ENCODE results near the gene TBCEL.
A peak's percentile ranks its signal among the peaks of the same experiment; 100 is the strongest.

Gene TBCEL

GRCh38 chr11:121058941-121059340 is 35.0 kb downstream of the TBCEL start:
- H4K8ac ChIP-seq (ENCODE audit: low read length) = no peak overlapping the region
- H2BK12ac ChIP-seq (ENCODE audit: low read length in 2 of 2) = no peak overlapping the region
- no peak overlapping the region for H3K9ac ChIP-seq (ENCODE audit: low read length)
- no peaks in the 10 kb centered on the region for H3K4me1 ChIP-seq (ENCODE audit: control insufficient read depth, insufficient read depth, low read depth, low read length)
- H2AK5ac ChIP-seq (ENCODE audit: low read length, severe bottlenecking) = no peak overlapping the region
- no peak overlapping the region for H3K18ac ChIP-seq (ENCODE audit: low read depth in 1 of 2, low read length in 2 of 2)
- no peak overlapping the region for H2BK15ac ChIP-seq (ENCODE audit: low read depth, poor library complexity, severe bottlenecking)
- no peak overlapping the region for H2AFZ ChIP-seq (ENCODE audit: low read depth, low read length)
- H4K91ac ChIP-seq (ENCODE audit: low read length) = no peak overlapping the region
- WGBS = 80% methylated on average over 1 of the region's 3 CpGs
- peaks cover 3% of the 10 kb centered on the region for H3K79me1 ChIP-seq (replicated peaks; ENCODE audit: low read length, poor library complexity, severe bottlenecking)
- no peak overlapping the region for H3K4ac ChIP-seq (ENCODE audit: low read depth in 1 of 2, low read length in 2 of 2)
- peaks cover 0 to 98% of the 10 kb centered on the region in 2 experiments for H3K36me3 ChIP-seq (ENCODE audit: control insufficient read depth in 1 of 2, insufficient read depth in 2 of 2, low read depth in 1 of 2, low read length in 2 of 2)
- H2BK120ac ChIP-seq (ENCODE audit: low read depth, low read length) = no peak overlapping the region
- H3K23ac ChIP-seq (ENCODE audit: low read length in 2 of 2) = no peak overlapping the region
- H3K4me3 ChIP-seq (ENCODE audit: insufficient read depth in 1 of 2, low read depth in 1 of 2, low read length in 2 of 2) = no peak overlapping the region
- no peak overlapping the region for H3K27ac ChIP-seq (ENCODE audit: low read length, poor library complexity, severe bottlenecking)
- H3K14ac ChIP-seq (ENCODE audit: low read length in 2 of 2) = no peak overlapping the region
- H3K27me3 ChIP-seq (ENCODE audit: control insufficient read depth in 1 of 2, insufficient read depth in 1 of 2, low read length in 2 of 2) = no peaks in the 10 kb centered on the region
- H3K9me3 ChIP-seq (ENCODE audit: control insufficient read depth, low read length) = no peaks in the 10 kb centered on the region
- H3K4me2 ChIP-seq (ENCODE audit: low read length, poor library complexity, severe bottlenecking) = no peak overlapping the region
- no peak for DNase-seq
- no peak overlapping the region for H2BK5ac ChIP-seq (ENCODE audit: low read depth, low read length, poor library complexity, severe bottlenecking)

- H4K8ac ChIP-seq (ENCODE audit: low read length) = no peak overlapping the region
- H3K27ac ChIP-seq (ENCODE audit: low read length, poor library complexity, severe bottlenecking) = no peak overlapping the region
- H2BK120ac ChIP-seq (ENCODE audit: low read depth, low read length) = no peak overlapping the region
Observed at GRCh38 chr11:121059605-121060004, 35.7 kb downstream of the TBCEL start.

GRCh38 chr11:121063728-121064127 is 39.8 kb downstream of the TBCEL start:
- H3K4ac ChIP-seq (ENCODE audit: low read depth in 1 of 2, low read length in 2 of 2) = no peak overlapping the region
- no peak overlapping the region for H2BK5ac ChIP-seq (ENCODE audit: low read depth, low read length, poor library complexity, severe bottlenecking)
- H3K9ac ChIP-seq (ENCODE audit: low read length) = no peak overlapping the region
- H3K27ac ChIP-seq (ENCODE audit: low read length, poor library complexity, severe bottlenecking) = no peak overlapping the region
- no peaks in the 10 kb centered on the region for H3K4me1 ChIP-seq (ENCODE audit: control insufficient read depth, insufficient read depth, low read depth, low read length)
- no peak overlapping the region for H3K4me3 ChIP-seq (ENCODE audit: insufficient read depth in 1 of 2, low read depth in 1 of 2, low read length in 2 of 2)
- H3K79me1 ChIP-seq (replicated peaks; ENCODE audit: low read length, poor library complexity, severe bottlenecking) = no peaks in the 10 kb centered on the region
- no peak overlapping the region for H3K23ac ChIP-seq (ENCODE audit: low read length in 2 of 2)
- H3K4me2 ChIP-seq (ENCODE audit: low read length, poor library complexity, severe bottlenecking) = no peak overlapping the region
- H2AFZ ChIP-seq (ENCODE audit: low read depth, low read length) = no peak overlapping the region
- no CpG with 5 or more reads among the region's 2 CpGs for WGBS
- no peak overlapping the region for H2BK15ac ChIP-seq (ENCODE audit: low read depth, poor library complexity, severe bottlenecking)
- DNase-seq = no peak
- H3K27me3 ChIP-seq (ENCODE audit: control insufficient read depth in 1 of 2, insufficient read depth in 1 of 2, low read length in 2 of 2) = no peaks in the 10 kb centered on the region
- no peak overlapping the region for H4K91ac ChIP-seq (ENCODE audit: low read length)
- H3K36me3 ChIP-seq (ENCODE audit: control insufficient read depth in 1 of 2, insufficient read depth in 2 of 2, low read depth in 1 of 2, low read length in 2 of 2) = peaks cover 2 to 95% of the 10 kb centered on the region in 2 experiments
- no peaks in the 10 kb centered on the region for H3K9me3 ChIP-seq (ENCODE audit: control insufficient read depth, low read length)
- no peak overlapping the region for H2BK12ac ChIP-seq (ENCODE audit: low read length in 2 of 2)
- H3K14ac ChIP-seq (ENCODE audit: low read length in 2 of 2) = no peak overlapping the region
- no peak overlapping the region for H2AK5ac ChIP-seq (ENCODE audit: low read length, severe bottlenecking)
- H2BK120ac ChIP-seq (ENCODE audit: low read depth, low read length) = no peak overlapping the region
- no peak overlapping the region for H4K8ac ChIP-seq (ENCODE audit: low read length)
- H3K18ac ChIP-seq (ENCODE audit: low read depth in 1 of 2, low read length in 2 of 2) = no peak overlapping the region

More at GRCh38 chr11:121059605-121060004, 35.7 kb downstream of the TBCEL start:
- H2AK5ac ChIP-seq (ENCODE audit: low read length, severe bottlenecking) = no peak overlapping the region
- no peak overlapping the region for H3K23ac ChIP-seq (ENCODE audit: low read length in 2 of 2)
- H3K9me3 ChIP-seq (ENCODE audit: control insufficient read depth, low read length) = no peaks in the 10 kb centered on the region
- H3K4ac ChIP-seq (ENCODE audit: low read depth in 1 of 2, low read length in 2 of 2) = no peak overlapping the region
- DNase-seq = peak; percentile 32
- no peak overlapping the region for H2AFZ ChIP-seq (ENCODE audit: low read depth, low read length)
- no peak overlapping the region for H3K9ac ChIP-seq (ENCODE audit: low read length)
- H3K14ac ChIP-seq (ENCODE audit: low read length in 2 of 2) = no peak overlapping the region
- H3K4me3 ChIP-seq (ENCODE audit: insufficient read depth in 1 of 2, low read depth in 1 of 2, low read length in 2 of 2) = no peak overlapping the region
- no peaks in the 10 kb centered on the region for H3K27me3 ChIP-seq (ENCODE audit: control insufficient read depth in 1 of 2, insufficient read depth in 1 of 2, low read length in 2 of 2)
- H4K91ac ChIP-seq (ENCODE audit: low read length) = no peak overlapping the region
- no peak overlapping the region for H2BK5ac ChIP-seq (ENCODE audit: low read depth, low read length, poor library complexity, severe bottlenecking)
- H3K79me1 ChIP-seq (replicated peaks; ENCODE audit: low read length, poor library complexity, severe bottlenecking) = peaks cover 3% of the 10 kb centered on the region
- no peak overlapping the region for H3K18ac ChIP-seq (ENCODE audit: low read depth in 1 of 2, low read length in 2 of 2)
- no peak overlapping the region for H3K4me2 ChIP-seq (ENCODE audit: low read length, poor library complexity, severe bottlenecking)
- H2BK12ac ChIP-seq (ENCODE audit: low read length in 2 of 2) = no peak overlapping the region
- WGBS = 97% methylated on average over 2 of the region's 3 CpGs
- peaks cover 0 to 98% of the 10 kb centered on the region in 2 experiments for H3K36me3 ChIP-seq (ENCODE audit: control insufficient read depth in 1 of 2, insufficient read depth in 2 of 2, low read depth in 1 of 2, low read length in 2 of 2)
- H3K4me1 ChIP-seq (ENCODE audit: control insufficient read depth, insufficient read depth, low read depth, low read length) = no peaks in the 10 kb centered on the region
- H2BK15ac ChIP-seq (ENCODE audit: low read depth, poor library complexity, severe bottlenecking) = no peak overlapping the region

GRCh38 chr11:121066623-121067022 is 42.7 kb downstream of the TBCEL start:
- H3K18ac ChIP-seq (ENCODE audit: low read depth in 1 of 2, low read length in 2 of 2) = no peak overlapping the region
- H3K4me1 ChIP-seq (ENCODE audit: control insufficient read depth, insufficient read depth, low read depth, low read length) = no peaks in the 10 kb centered on the region
- no peak overlapping the region for H2BK15ac ChIP-seq (ENCODE audit: low read depth, poor library complexity, severe bottlenecking)
- DNase-seq = no peak
- no peaks in the 10 kb centered on the region for H3K79me1 ChIP-seq (replicated peaks; ENCODE audit: low read length, poor library complexity, severe bottlenecking)
- no peak overlapping the region for H3K4ac ChIP-seq (ENCODE audit: low read depth in 1 of 2, low read length in 2 of 2)
- no peak overlapping the region for H3K14ac ChIP-seq (ENCODE audit: low read length in 2 of 2)
- H4K91ac ChIP-seq (ENCODE audit: low read length) = no peak overlapping the region
- H3K27me3 ChIP-seq (ENCODE audit: control insufficient read depth in 1 of 2, insufficient read depth in 1 of 2, low read length in 2 of 2) = no peaks in the 10 kb centered on the region
- no peak overlapping the region for H2AK5ac ChIP-seq (ENCODE audit: low read length, severe bottlenecking)
- H2AFZ ChIP-seq (ENCODE audit: low read depth, low read length) = no peak overlapping the region
- no peak overlapping the region for H3K9ac ChIP-seq (ENCODE audit: low read length)
- no peak overlapping the region for H2BK120ac ChIP-seq (ENCODE audit: low read depth, low read length)
- no peak overlapping the region for H3K4me3 ChIP-seq (ENCODE audit: insufficient read depth in 1 of 2, low read depth in 1 of 2, low read length in 2 of 2)
- peaks cover 6 to 87% of the 10 kb centered on the region in 2 experiments for H3K36me3 ChIP-seq (ENCODE audit: control insufficient read depth in 1 of 2, insufficient read depth in 2 of 2, low read depth in 1 of 2, low read length in 2 of 2)
- no peak overlapping the region for H3K27ac ChIP-seq (ENCODE audit: low read length, poor library complexity, severe bottlenecking)
- no peak overlapping the region for H2BK5ac ChIP-seq (ENCODE audit: low read depth, low read length, poor library complexity, severe bottlenecking)
- H4K8ac ChIP-seq (ENCODE audit: low read length) = no peak overlapping the region
- H3K9me3 ChIP-seq (ENCODE audit: control insufficient read depth, low read length) = no peaks in the 10 kb centered on the region
- H3K23ac ChIP-seq (ENCODE audit: low read length in 2 of 2) = no peak overlapping the region
- H3K4me2 ChIP-seq (ENCODE audit: low read length, poor library complexity, severe bottlenecking) = no peak overlapping the region
- no peak overlapping the region for H2BK12ac ChIP-seq (ENCODE audit: low read length in 2 of 2)
- WGBS = 100% methylated on average over 1 of the region's 3 CpGs
